ENCODE results near the gene COA1.
"Not testable (repeated sequence)": the region's sequence is repeated elsewhere in the genome, so short reads cannot be mapped to it uniquely, and the experiment has no call there.

COA1 gene

GRCh38 chr7:43648473-43649406 lies 80.6 kb downstream of the COA1 start:
- DNase-seq: no peak

GRCh38 chr7:43647673-43648472 lies 81.5 kb downstream of the COA1 start:
- DNase-seq: peak; percentile 53

- no peak for DNase-seq
These were observed 82.0 kb downstream of the COA1 start for GRCh38 chr7:43647339-43647672.

GRCh38 chr7:43646603-43647338 lies 82.6 kb downstream of the COA1 start:
- no peak for DNase-seq

GRCh38 chr7:43645699-43646226 lies 83.6 kb downstream of the COA1 start:
- DNase-seq: no peak

- DNase-seq: no peak
These were observed 85.5 kb downstream of the COA1 start for GRCh38 chr7:43643846-43644245.

- no peak for DNase-seq
These were observed 86.3 kb downstream of the COA1 start for GRCh38 chr7:43642897-43643630.

GRCh38 chr7:43640679-43641078 lies 88.6 kb downstream of the COA1 start:
- no peak for DNase-seq

- DNase-seq: peak; percentile 50
These were observed 89.3 kb downstream of the COA1 start for GRCh38 chr7:43639858-43640491.

- no peak for DNase-seq
These were observed 92.1 kb downstream of the COA1 start for GRCh38 chr7:43637114-43637806.

GRCh38 chr7:43636093-43636492 lies 93.2 kb downstream of the COA1 start:
- no peak for DNase-seq

- no peak for DNase-seq
These were observed 94.9 kb downstream of the COA1 start for GRCh38 chr7:43634384-43634783.

GRCh38 chr7:43632746-43633145 lies 96.6 kb downstream of the COA1 start:
- no peak for DNase-seq

GRCh38 chr7:43631559-43631958 lies 97.8 kb downstream of the COA1 start:
- DNase-seq: no peak

- no peak for DNase-seq
These were observed 98.8 kb downstream of the COA1 start for GRCh38 chr7:43630482-43630881.

GRCh38 chr7:43629857-43630256 lies 99.5 kb downstream of the COA1 start:
- DNase-seq: no peak

GRCh38 chr7:43628431-43628830 lies 100.9 kb downstream of the COA1 start:
- DNase-seq: no peak

- not testable (repeated sequence) for DNase-seq
These were observed 101.5 kb downstream of the COA1 start for GRCh38 chr7:43627798-43628197.

GRCh38 chr7:43626695-43627094 lies 102.6 kb downstream of the COA1 start:
- no peak for DNase-seq

GRCh38 chr7:43625980-43626379 lies 103.3 kb downstream of the COA1 start:
- no peak for DNase-seq

GRCh38 chr7:43625453-43625852 lies 103.9 kb downstream of the COA1 start:
- DNase-seq: no peak

All from NCI-H2107 (cell line).